ENCODE measurements around the gene ACAA2.
"Not testable (repeated sequence)": the region's sequence is repeated elsewhere in the genome, so short reads cannot be mapped to it uniquely, and the experiment has no call there.

The ACAA2 gene

GRCh38 chr18:49812286-49813068 is 856 bp downstream of the ACAA2 start:
- DNase-seq (ENCODE audit: low read depth) = no peak

GRCh38 chr18:49811151-49811938 is 2.0 kb downstream of the ACAA2 start:
- DNase-seq (ENCODE audit: low read depth) = no peak

- DNase-seq (ENCODE audit: low read depth) = not testable (repeated sequence)
Measured at GRCh38 chr18:49808553-49809191, 4.7 kb downstream of the ACAA2 start.

- DNase-seq (ENCODE audit: low read depth) = no peak
Measured at GRCh38 chr18:49804096-49804495, 9.2 kb downstream of the ACAA2 start.

GRCh38 chr18:49802623-49803022 is 10.7 kb downstream of the ACAA2 start:
- DNase-seq (ENCODE audit: low read depth) = no peak

- DNase-seq (ENCODE audit: low read depth) = not testable (repeated sequence)
Measured at GRCh38 chr18:49800491-49800890, 12.8 kb downstream of the ACAA2 start.

- DNase-seq (ENCODE audit: low read depth) = not testable (repeated sequence)
Measured at GRCh38 chr18:49799806-49800205, 13.5 kb downstream of the ACAA2 start.

GRCh38 chr18:49798001-49798400 is 15.3 kb downstream of the ACAA2 start:
- DNase-seq (ENCODE audit: low read depth) = no peak

- DNase-seq (ENCODE audit: low read depth) = no peak
Measured at GRCh38 chr18:49795612-49796552, 17.5 kb downstream of the ACAA2 start.

GRCh38 chr18:49794743-49795142 is 18.6 kb downstream of the ACAA2 start:
- DNase-seq (ENCODE audit: low read depth) = no peak

GRCh38 chr18:49789560-49790134 is 23.7 kb downstream of the ACAA2 start:
- DNase-seq (ENCODE audit: low read depth) = not testable (repeated sequence)

GRCh38 chr18:49788327-49788898 is 24.9 kb downstream of the ACAA2 start:
- no peak for DNase-seq (ENCODE audit: low read depth)

GRCh38 chr18:49786019-49786720 is 27.2 kb downstream of the ACAA2 start:
- DNase-seq (ENCODE audit: low read depth) = no peak

GRCh38 chr18:49784427-49785185 is 28.7 kb downstream of the ACAA2 start:
- DNase-seq (ENCODE audit: low read depth) = no peak

GRCh38 chr18:49783631-49784030 is 29.7 kb downstream of the ACAA2 start:
- not testable (repeated sequence) for DNase-seq (ENCODE audit: low read depth)

GRCh38 chr18:49778826-49779465 is 34.4 kb downstream of the ACAA2 start:
- no peak for DNase-seq (ENCODE audit: low read depth)

GRCh38 chr18:49769047-49769728 is 44.1 kb downstream of the ACAA2 start:
- DNase-seq (ENCODE audit: low read depth) = no peak

GRCh38 chr18:49768051-49768391 is 45.3 kb downstream of the ACAA2 start:
- no peak for DNase-seq (ENCODE audit: low read depth)
